GM12865 (cell line): ENCODE data around the gene CASP12.
"Not testable (repeated sequence)": the region's sequence is repeated elsewhere in the genome, so short reads cannot be mapped to it uniquely, and the experiment has no call there.

Experiments used
- DNase-seq: peaks from one replicate; pipeline ENCODE4 v3.0.0; 2010; ENCODE audit warnings: low read depth
- H3K4me3 ChIP-seq: 2 replicates; pipeline ENCODE4 v1.5.1; 2011; ENCODE audit warnings: mild to moderate bottlenecking, low read depth, low read length, control low read depth
- CTCF ChIP-seq: IDR thresholded peaks from 2 replicates; pipeline ENCODE4 v1.5.1; 2011; ENCODE audit warnings: low read length, control low read depth, low read depth, inconsistent platforms; ENCODE audit not compliant: insufficient read depth; ENCODE audit errors: missing control alignments

The CASP12 gene

GRCh38 chr11:104897891-104898684 is at the start of gene CASP12:
TSS of gene CASP12 (minus strand) at chr11:104898460.
- peak; percentile 74 for DNase-seq
- H3K4me3 ChIP-seq = peak within 1 kb of the TSS; percentile 14
- no peak for TF ChIP-seq CTCF

GRCh38 chr11:104946907-104947306 is 48.6 kb upstream of the CASP12 start:
- DNase-seq = peak; percentile 68
- TF ChIP-seq CTCF = peak; percentile 45
- no peak overlapping the region for H3K4me3 ChIP-seq

GRCh38 chr11:104944076-104944475 is 45.8 kb upstream of the CASP12 start:
- DNase-seq = no peak
- no peak overlapping the region for H3K4me3 ChIP-seq
- no peak for TF ChIP-seq CTCF

- no peak overlapping the region for H3K4me3 ChIP-seq
- DNase-seq = no peak
- TF ChIP-seq CTCF = no peak
Observed at GRCh38 chr11:104943561-104943960, 45.3 kb upstream of the CASP12 start.

GRCh38 chr11:104934594-104934993 is 36.3 kb upstream of the CASP12 start:
- H3K4me3 ChIP-seq = no peak overlapping the region
- DNase-seq = no peak
- no peak for TF ChIP-seq CTCF

- not testable (repeated sequence) for DNase-seq, H3K4me3 ChIP-seq
Observed at GRCh38 chr11:104934073-104934472, 35.8 kb upstream of the CASP12 start.

GRCh38 chr11:104928811-104929210 is 30.6 kb upstream of the CASP12 start:
- no peak for TF ChIP-seq CTCF
- no peak for DNase-seq
- no peak overlapping the region for H3K4me3 ChIP-seq
